A549 (cell line): Measurements from ENCODE around the gene TNFAIP8L1. TPM values are rescaled to one million over a fixed set of nuclear protein-coding genes. Genes with fewer than 3 reads are reported as not detected.

ENCODE experiments used
- ATAC-seq, 2 experiments: fragments of 200-7000 bp in 1 of 2; fragments of >200 bp in 1 of 2; cut with Nextera tagmentation in 1 of 2; cut with Tn5 transposase in 1 of 2; 3 replicates each; pipeline versions ENCODE4 v1.8.0 to v1.9.1; 2018 to 2020; ENCODE audit warnings: mild to moderate bottlenecking in 1 of 2, moderate library complexity in 1 of 2
- CTCF ChIA-PET: fragments of 300-600 bp; sonication (Branson Sonifier 250); formaldehyde crosslinking; extraction: SDS; loops from one replicate; lab custom pipeline; 2021; ENCODE audit warnings: antibody characterized with exemption, inconsistent platforms; lab: Yijun Ruan, JAX
- POLR2A ChIA-PET: fragments of 350-600 bp; formaldehyde crosslinking; extraction: SDS; loops from one replicate; lab custom pipeline; 2021; ENCODE audit warnings: antibody characterized with exemption, inconsistent platforms; lab: Yijun Ruan, JAX
- DNase-seq, 2 experiments: peaks; one replicate each; pipeline versions ENCODE4 v3.0.0 to v3.0.0-alpha.2; 2011 to 2016; ENCODE audit warnings: low read depth in 1 of 2, low spot score in 1 of 2
- FAIRE-seq: peaks from 2 replicates; lab custom pipeline; 2011; peaks lifted over from hg19 to GRCh38; lab: Jason Lieb, UNC
- H3K27ac ChIP-seq, 2 experiments: fragments of >200 bp; sonication (Bioruptor Twin); formaldehyde crosslinking; 3 replicates each; pipeline ENCODE4 v1.5.1; 2016 to 2017
- H3K4me1 ChIP-seq: fragments of >200 bp; sonication (Bioruptor Twin); formaldehyde crosslinking; 3 replicates; pipeline ENCODE4 v1.6.1; 2016
- H3K4me2 ChIP-seq: fragments of >200 bp; sonication (Bioruptor Twin); formaldehyde crosslinking; 3 replicates; pipeline ENCODE4 v1.6.1; 2016
- H3K4me3 ChIP-seq: fragments of >200 bp; sonication (Bioruptor Twin); formaldehyde crosslinking; 3 replicates; pipeline ENCODE4 v1.5.1; 2016
- H3K9me3 ChIP-seq: fragments of >200 bp; sonication (Bioruptor Twin); formaldehyde crosslinking; 3 replicates; pipeline ENCODE4 v1.6.1; 2016
- BCL3 ChIP-seq: fragments of >200 bp; sonication (Bioruptor Twin); formaldehyde crosslinking; IDR thresholded peaks from 3 replicates; pipeline ENCODE4 v1.6.1; 2016
- CBX8 ChIP-seq: fragments of 200-600 bp; sonication (generic); IDR thresholded peaks from 2 replicates; pipeline ENCODE4 v1.6.1; 2016
- CTCF ChIP-seq: fragments of >200 bp; sonication (Bioruptor Twin); formaldehyde crosslinking; IDR thresholded peaks from 3 replicates; pipeline ENCODE4 v1.5.1; 2016
- EHMT2 ChIP-seq: fragments of 200-600 bp; sonication (generic); IDR thresholded peaks from 2 replicates; pipeline ENCODE4 v1.6.1; 2016; ENCODE audit warnings: antibody characterized with exemption, low read depth, mild to moderate bottlenecking, moderate library complexity
- ELK1 ChIP-seq: fragments of 150-350 bp; IDR thresholded peaks from 2 replicates; pipeline ENCODE4 v1.6.1; 2014; ENCODE audit warnings: low read depth, mild to moderate bottlenecking, low read length
- HDAC2 ChIP-seq: fragments of 200-600 bp; sonication (generic); IDR thresholded peaks from 2 replicates; pipeline ENCODE4 v1.6.1; 2016
- HES2 ChIP-seq: fragments of >200 bp; sonication (Bioruptor Twin); formaldehyde crosslinking; IDR thresholded peaks from 2 replicates; pipeline ENCODE4 v1.6.1; 2016
- HMGXB4 ChIP-seq: fragments of 250-450 bp; sonication (Bioruptor Pico); IDR thresholded peaks from 2 replicates; pipeline ENCODE4 v1.5.0; 2021; ENCODE audit warnings: mild to moderate bottlenecking, moderate library complexity, borderline replicate concordance
- HOXA7 ChIP-seq: fragments of 250-450 bp; sonication (Bioruptor Pico); IDR thresholded peaks from 2 replicates; pipeline ENCODE4 v1.5.0; 2020; ENCODE audit warnings: mild to moderate bottlenecking, moderate library complexity
- HOXB13 ChIP-seq: fragments of 250-450 bp; sonication (Bioruptor Pico); IDR thresholded peaks from 2 replicates; pipeline ENCODE4 v1.5.0; 2020; ENCODE audit warnings: low read depth, mild to moderate bottlenecking, moderate library complexity
- JUN ChIP-seq, 2 experiments: fragments of >200 bp; sonication (Bioruptor Twin); formaldehyde crosslinking; IDR thresholded peaks; 2 replicates in 1 of 2; 3 replicates in 1 of 2; pipeline ENCODE4 v1.6.1; 2016 to 2017
- KDM5A ChIP-seq: fragments of 200-600 bp; sonication (generic); IDR thresholded peaks from 2 replicates; pipeline ENCODE4 v1.6.1; 2016; ENCODE audit warnings: antibody characterized with exemption, mild to moderate bottlenecking
- MAX ChIP-seq: IDR thresholded peaks from 2 replicates; pipeline ENCODE4 v1.6.1; 2012
- MYC ChIP-seq: IDR thresholded peaks from 2 replicates; pipeline ENCODE4 v1.6.1; 2012; ENCODE audit warnings: mild to moderate bottlenecking, inconsistent platforms, low read length, improper control_type of control experiment, borderline replicate concordance
- NPAS2 ChIP-seq: fragments of 250-450 bp; sonication (Bioruptor Pico); IDR thresholded peaks from 2 replicates; pipeline ENCODE4 v1.8.0; 2022; ENCODE audit warnings: mild to moderate bottlenecking, moderate library complexity, borderline replicate concordance
- PBX3 ChIP-seq: IDR thresholded peaks from 2 replicates; pipeline ENCODE4 v1.6.1; 2012
- RARB ChIP-seq: fragments of 250-450 bp; sonication (Bioruptor Pico); IDR thresholded peaks from 2 replicates; pipeline ENCODE4 v1.8.0; 2021; ENCODE audit warnings: mild to moderate bottlenecking, moderate library complexity
- RCOR1 ChIP-seq: fragments of 150-350 bp; IDR thresholded peaks from 2 replicates; pipeline ENCODE4 v1.6.1; 2014; ENCODE audit warnings: antibody characterized with exemption, low read length, low read depth
- ZFP36 ChIP-seq: fragments of 450-650 bp; IDR thresholded peaks from 2 replicates; pipeline ENCODE4 v1.6.1; 2014; ENCODE audit warnings: borderline replicate concordance; ENCODE audit not compliant: partially characterized antibody
- WGBS: methylation state at CpG from one replicate; pipeline ENCODE4 v1.1.6; 2017; ENCODE audit errors: missing lambda C conversion rate; 5-methylcytosine and 5-hydroxymethylcytosine counted together
- polyA plus RNA-seq, 4 experiments: library from polyadenylated mRNA; depleted of rRNA in 3 of 4; stranded (reverse); fragments of >200 nt; fragmentation: RNase III in 1 of 4; extraction: RNeasy Plus Mini Kit Qiagen cat#74134 plus additional on column Dnase treatment in 1 of 4; gene quantifications; 2 replicates in 3 of 4; 3 replicates in 1 of 4; pipeline ENCODE4 v1.2.3, GENCODE V29; 2011 to 2017

TNFAIP8L1 gene
- polyA plus RNA-seq, 2 of the 4 experiments (the other 2 are of a cell fraction): 3.2 to 5.9 TPM

- TF ChIP-seq PBX3: no peak
- no peak for TF ChIP-seq MYC
- no peak for TF ChIP-seq CBX8
- no peak for TF ChIP-seq JUN (IDR thresholded peaks at IDR 0.05)
- TF ChIP-seq MAX: no peak
These were observed 61.3 kb downstream of the TNFAIP8L1 start (continued) for GRCh38 chr19:4700693-4700970.

GRCh38 chr19:4701557-4701956 is 62.2 kb downstream of the TNFAIP8L1 start:
- no peak overlapping the region for H3K27ac ChIP-seq
- no peaks in the 10 kb centered on the region for H3K9me3 ChIP-seq
- ChIA-PET POLR2A (no interaction called here), CTCF (no interaction called here)
- ATAC-seq (no peak), DNase-seq (no peak), FAIRE-seq (no peak)
- no peak overlapping the region for H3K4me2 ChIP-seq
- whole genome bisulfite sequencing: 94% methylated on average over 8 of the region's 8 CpGs
- no peak for TF ChIP-seq HOXB13 (CRISPR knock-in tag)
- no peak for TF ChIP-seq KDM5A
- TF ChIP-seq HDAC2: no peak
- no peak for TF ChIP-seq CTCF
- TF ChIP-seq ELK1: no peak
- TF ChIP-seq RCOR1: no peak
- no peak for TF ChIP-seq NPAS2 (CRISPR knock-in tag)
- no peak for TF ChIP-seq EHMT2
- peaks cover 23% of the 10 kb centered on the region for H3K4me1 ChIP-seq
- H3K4me3 ChIP-seq: no peak overlapping the region

- WGBS: 92% methylated on average over 9 of the region's 11 CpGs
- H3K9me3 ChIP-seq: no peaks in the 10 kb centered on the region
- CTCF ChIA-PET: no interaction called here
- FAIRE-seq (no peak), DNase-seq (no peak), ATAC-seq (no peak)
- no peak for TF ChIP-seq RARB (CRISPR knock-in tag)
- TF ChIP-seq HOXA7 (CRISPR knock-in tag): no peak
- no peak for TF ChIP-seq ZFP36
- no peak for TF ChIP-seq HES2
- TF ChIP-seq, all 56 proteins: peak for 0
- H3K4me2 ChIP-seq: no peak overlapping the region
- peaks cover 15% of the 10 kb centered on the region; the same call in 2 of the 3 replicates for H3K4me1 ChIP-seq
- POLR2A ChIA-PET: interaction anchor here (0.7 kb wide), 1 partner anchor 11 kb away, joined by 3 read pairs; no protein-coding TSS in a partner anchor
- H3K27ac ChIP-seq: no peak overlapping the region
- no peak overlapping the region for H3K4me3 ChIP-seq
These were observed 63.4 kb downstream of the TNFAIP8L1 start for GRCh38 chr19:4702764-4703163.

GRCh38 chr19:4703671-4704316 is 64.5 kb downstream of the TNFAIP8L1 start:
- FAIRE-seq (no peak), ATAC-seq (no peak), DNase-seq (no peak)
- Histone ChIP-seq H3K4me2 (no peak overlapping the region), H3K4me1 (peaks cover 15% of the 10 kb centered on the region; the same call in 2 of the 3 replicates), H3K9me3 (no peaks in the 10 kb centered on the region), H3K4me3 (no peak overlapping the region), H3K27ac (no peak overlapping the region)
- ChIA-PET CTCF (interaction anchor here (1.2 kb wide), 1 partner anchor 16 kb away, joined by 3 read pairs; no protein-coding TSS in a partner anchor), POLR2A (no interaction called here)
- 95% methylated on average over 22 of the region's 28 CpGs for WGBS
- no peak for TF ChIP-seq HMGXB4
- no peak for TF ChIP-seq MAX
- TF ChIP-seq BCL3: no peak
- TF ChIP-seq CTCF: no peak
- TF ChIP-seq EHMT2: no peak
- no peak for TF ChIP-seq HES2
